ENCODE results near the gene CUL5. TPM values are rescaled to one million over a fixed set of nuclear protein-coding genes. Genes with fewer than 3 reads are reported as not detected.
A peak's percentile ranks its signal among the peaks of the same experiment; 100 is the strongest.
"Not testable (repeated sequence)": the region's sequence is repeated elsewhere in the genome, so short reads cannot be mapped to it uniquely, and the experiment has no call there.

CUL5 gene
- total RNA-seq, 1 donor from 2014 or later = 34.3 TPM

DNA sequence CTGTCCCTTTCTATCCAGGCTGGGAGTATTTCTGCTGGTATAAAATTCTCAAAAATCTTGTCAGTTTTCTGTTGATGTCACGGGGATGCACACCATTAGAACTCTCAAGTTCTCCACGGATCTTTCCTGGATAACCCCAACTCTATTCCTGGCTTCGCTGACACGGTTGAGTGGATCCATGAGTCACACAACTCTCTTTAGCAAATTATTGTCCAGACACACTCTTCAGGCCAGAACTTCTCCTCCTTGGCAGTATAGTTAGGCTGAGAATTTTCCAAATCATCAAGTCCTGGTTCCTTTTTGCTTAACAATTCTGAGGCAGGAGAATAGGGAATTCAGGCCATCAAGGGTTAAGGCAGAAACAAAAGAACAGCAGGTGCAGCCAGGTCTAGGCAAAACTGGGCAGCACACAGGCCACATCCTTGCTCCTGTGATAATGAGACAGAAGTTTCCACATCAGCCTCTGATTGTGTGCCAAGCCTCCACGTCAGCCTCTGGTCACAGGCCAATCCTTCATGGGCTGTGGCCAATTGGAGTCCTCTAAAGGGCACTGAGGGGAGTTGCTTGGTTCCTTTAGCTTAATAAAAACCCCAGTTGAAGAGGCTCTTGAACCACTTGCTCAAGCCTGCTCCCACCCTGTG, 106.9 kb downstream of the CUL5 start:
- peak; percentile 88 for DNase-seq (ENCODE audit: low spot score)

DNA sequence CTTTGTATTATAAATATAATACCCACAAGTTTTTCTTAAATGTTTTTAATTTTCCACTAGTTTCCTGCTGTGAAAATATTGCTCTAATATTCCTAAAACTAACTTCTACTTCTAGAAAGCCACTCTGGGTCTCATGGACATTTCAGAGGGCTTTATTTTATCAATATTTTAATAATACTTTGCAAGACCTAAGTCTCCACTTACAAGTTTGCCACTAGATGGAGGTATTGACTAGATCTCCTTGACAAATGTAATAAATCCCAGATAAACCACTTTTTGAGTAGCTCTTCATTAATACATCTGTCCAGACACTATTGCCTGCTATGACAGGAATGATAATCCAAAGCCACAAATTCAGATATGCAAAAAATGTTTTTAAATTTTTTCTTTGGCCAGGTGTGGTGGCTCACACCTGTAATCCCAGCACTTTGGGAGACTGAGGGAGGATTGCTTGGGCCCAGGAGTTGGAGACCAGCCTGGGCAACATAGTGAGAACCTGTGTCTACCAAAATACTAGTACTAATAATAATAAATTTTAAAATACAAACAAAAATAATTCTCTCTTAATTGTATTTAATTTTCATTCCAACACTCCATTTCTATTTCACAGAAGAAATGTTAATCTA, 109.2 kb downstream of the CUL5 start:
- DNase-seq (ENCODE audit: low spot score) = no peak

DNA sequence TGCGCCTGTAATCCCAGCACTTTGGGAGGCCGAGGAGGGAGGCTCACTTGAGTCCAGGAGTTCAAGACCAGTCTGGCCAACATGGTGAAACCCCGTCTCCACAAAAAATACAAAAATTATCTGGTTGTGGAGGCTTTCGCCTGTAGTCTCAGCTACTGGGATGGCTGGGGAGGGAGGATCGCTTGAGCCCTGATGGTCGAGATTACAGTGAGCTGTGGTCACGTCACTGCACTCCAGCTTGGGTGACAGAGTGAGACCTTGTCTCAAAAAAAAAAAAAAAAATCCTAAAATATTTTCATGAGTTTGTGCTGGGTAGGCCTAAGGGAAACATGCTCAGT, 112.2 kb downstream of the CUL5 start:
- DNase-seq (ENCODE audit: low spot score) = not testable (repeated sequence)

DNA sequence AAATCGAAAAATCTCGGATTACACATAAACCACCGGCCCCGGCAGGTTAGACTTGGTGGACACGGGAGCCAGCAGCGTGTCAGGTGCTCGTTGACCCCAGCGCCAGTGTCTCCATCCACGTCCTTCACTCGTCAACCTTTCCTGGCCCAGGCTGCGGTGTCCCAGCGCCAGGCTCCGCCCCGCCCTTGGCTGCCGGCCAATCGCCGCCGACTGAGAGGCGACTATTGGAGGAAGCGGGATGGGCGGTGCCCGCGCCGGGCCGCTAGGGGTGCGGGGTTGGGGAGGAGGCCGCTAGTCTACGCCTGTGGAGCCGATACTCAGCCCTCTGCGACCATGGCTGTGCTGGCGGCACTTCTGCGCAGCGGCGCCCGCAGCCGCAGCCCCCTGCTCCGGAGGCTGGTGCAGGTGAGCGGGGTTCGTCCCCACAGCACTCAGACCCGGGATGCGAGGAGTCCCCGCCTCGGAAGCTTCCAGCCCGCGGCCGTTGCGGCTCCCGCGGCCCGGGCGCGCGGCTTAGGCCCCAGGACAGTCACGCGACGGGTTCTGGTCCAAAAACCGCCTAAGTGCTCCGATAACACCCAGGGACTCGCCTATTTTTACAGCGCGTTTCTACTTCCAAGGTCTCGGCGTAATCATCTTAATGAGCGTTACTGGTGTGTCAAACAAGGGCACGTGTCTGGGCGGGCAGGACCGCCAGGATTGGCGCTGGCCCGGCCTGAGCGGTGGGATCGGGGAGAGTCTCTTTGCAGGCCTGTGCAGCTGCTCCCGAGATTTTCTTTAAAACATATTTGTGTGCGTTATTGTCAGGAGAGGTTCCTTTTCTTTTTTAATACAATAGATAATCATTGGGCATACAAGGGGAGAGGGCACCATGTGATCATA, 112.8 kb downstream of the CUL5 start, which contains the start of gene ACAT1:
Gene ACAT1 (plus strand): TSS at position 294 of the 882 bp plus-strand sequence. CDS start 40 bp downstream, at position 334.
- peak; percentile 97 for DNase-seq (ENCODE audit: low spot score)

DNA sequence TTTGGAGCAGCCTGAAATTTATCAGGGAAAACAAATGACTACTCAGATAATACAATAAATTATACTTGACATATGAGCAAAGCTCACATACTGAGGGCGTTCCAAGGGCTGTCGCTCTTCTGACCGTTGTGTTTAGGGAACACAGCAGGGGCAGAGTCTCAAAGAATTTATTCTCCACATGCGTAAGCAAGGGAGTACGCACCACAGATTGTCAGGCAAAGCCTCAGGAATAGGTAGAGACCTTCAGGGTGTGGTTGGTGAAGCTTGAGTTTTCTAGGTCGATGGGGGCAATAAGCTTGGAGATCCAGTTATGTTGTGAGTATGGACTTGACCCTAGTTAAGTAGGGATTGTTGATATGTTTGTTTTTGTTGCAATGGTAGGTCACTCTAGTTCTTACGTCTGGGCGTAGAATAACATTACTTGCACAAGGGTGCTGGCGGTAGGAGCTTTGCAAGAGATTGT, 113.5 kb downstream of the CUL5 start:
- DNase-seq (ENCODE audit: low spot score) = no peak

DNA sequence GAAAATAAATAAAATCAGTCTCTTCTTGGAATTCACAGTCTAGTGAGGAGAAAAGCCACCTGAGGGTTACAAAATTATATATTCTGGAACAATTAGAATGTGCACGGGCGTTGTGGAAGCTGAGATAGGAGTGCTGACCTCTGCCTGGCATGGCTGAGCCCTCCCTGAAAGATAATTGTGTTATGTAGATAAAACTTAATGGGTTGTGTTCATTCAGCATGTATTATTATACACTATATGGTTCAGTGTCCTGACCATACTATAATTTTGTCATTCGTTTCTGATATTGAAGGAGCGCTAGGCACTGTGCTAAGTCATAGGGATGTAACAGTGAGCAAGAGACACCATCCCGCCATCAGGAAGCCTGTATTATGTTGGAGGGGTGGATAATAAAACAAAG, 116.4 kb downstream of the CUL5 start:
- DNase-seq (ENCODE audit: low spot score) = no peak

DNA sequence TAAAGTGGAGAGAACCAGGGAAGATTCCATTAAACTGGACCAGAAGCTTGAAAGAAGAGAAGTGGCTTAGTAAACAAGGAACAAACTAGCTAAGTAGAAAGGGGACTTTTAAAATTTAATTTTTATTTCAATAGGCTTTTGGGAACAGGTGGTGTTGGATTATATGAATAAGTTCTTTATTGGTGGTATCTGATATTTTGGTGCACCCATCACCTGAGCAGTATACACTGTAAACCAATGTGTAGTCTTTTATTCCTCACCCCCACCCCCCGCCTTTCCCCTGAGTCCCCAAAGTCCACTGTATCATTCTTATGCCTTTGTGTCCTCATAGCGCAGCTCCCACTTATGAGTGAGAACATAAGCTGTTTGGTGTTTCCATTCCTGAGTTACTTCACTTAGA, 120.1 kb downstream of the CUL5 start:
- no peak for DNase-seq (ENCODE audit: low spot score)

DNA sequence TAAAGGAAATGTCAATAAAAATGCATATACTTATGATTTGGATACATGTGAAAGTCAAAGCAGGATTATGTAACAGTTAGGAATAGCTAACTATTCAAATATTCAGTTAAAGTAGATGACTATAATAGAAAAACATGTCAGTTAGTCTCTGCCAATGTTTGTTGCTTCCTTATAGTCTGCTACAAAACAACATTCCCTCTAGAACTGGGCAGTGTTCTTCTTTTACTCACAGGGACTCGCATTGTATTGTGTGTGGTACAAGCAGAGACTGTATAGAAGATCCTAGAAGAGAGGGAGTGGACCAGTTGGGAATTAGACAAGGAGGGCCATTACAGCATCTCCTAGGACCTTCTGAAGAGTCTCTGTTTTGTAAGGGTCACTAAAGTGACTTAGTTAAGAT, 123.3 kb downstream of the CUL5 start:
- no peak for DNase-seq (ENCODE audit: low spot score)

DNA sequence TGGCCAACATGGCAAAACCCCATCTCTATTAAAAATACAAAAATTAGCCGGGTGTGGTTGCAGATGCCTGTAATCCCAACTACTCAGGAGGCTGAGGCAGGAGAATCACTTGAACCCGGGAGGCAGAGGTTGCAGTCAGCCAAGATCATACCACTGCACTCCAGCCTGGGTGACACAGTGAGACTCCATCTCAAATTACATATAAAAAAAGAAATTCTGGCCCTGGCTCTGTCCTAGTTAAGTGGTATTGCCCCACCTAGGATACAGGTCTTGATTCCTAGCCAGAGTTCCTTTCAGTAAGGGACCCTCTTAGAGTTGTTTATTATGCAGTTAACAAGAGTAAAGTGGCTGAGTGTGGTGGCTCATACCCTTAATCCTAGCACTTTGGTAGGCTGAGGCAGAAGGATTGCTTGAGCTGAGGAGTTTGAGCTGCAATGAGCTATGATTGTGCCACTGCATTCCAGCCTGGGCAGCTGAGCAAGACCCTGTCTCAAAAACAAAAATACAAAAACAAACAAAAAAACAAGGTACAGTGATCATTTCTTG, 124.4 kb downstream of the CUL5 start:
- DNase-seq (ENCODE audit: low spot score) = not testable (repeated sequence)

DNA sequence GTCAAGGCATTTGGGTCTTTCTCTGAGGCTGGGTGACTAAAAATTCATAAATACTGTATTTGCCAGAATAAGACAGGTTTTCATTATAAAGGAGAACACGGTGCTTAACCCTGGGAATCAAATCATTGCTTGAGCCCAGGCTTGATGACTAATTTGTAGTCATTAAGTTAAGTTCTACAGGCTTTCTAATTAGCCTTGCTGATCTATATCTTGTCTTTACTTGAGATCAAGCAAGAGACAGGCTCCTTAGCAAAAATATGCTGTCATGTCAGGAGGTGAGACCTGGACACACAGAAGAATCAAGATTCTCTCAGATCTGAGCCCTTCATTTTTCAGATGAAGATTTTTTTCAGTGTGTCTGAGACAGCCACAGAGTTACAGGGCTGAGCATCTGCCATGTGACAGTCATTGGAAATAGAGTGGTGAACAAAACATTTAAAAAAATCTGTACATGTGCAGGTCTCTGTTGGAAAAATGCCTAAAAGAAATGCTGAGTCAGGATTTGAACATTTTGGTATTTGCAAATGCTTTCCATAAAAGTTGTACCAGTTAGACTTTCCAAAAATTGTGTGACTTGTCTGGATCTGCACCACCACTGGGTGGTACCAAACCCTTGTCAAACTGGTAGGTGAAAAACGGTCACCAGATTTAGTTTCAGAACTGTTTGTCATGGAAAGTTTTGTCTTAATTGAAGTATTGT, 127.3 kb downstream of the CUL5 start:
- no peak for DNase-seq (ENCODE audit: low spot score)

DNA sequence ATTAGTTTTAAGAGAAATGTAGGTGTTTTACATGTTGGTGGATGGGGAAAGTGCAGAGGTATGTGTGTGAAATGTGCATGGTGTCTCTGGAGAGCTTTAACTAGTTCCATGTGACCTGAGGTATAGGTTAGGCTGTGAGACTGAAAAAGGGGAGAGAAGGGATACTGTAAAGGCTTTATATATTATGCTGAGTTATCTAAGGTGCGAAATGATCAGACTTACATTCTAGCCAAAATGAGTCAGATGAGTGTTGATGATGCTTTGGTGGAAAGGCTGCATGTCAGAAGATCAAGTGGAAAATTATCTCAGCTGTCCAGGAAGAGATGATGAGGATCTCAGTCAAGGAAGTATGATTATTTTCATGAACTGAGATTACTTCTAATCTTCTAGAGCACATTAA, 128.5 kb downstream of the CUL5 start:
- no peak for DNase-seq (ENCODE audit: low spot score)

DNA sequence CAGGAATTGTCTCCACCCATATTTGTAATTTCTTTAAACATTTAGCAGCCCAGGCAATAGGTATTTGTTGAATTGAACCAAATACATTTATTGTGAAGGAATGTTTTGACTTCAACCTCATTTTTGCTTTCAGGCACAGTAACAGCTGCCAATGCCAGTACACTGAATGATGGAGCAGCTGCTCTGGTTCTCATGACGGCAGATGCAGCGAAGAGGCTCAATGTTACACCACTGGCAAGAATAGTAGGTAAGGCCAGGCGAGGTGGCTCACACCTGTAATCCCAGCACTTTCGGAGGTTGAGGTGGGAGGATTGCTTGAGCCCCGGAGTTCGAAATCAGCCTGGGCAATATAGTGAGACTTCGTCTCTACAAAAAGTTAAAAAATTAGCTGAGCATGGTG, 133.6 kb downstream of the CUL5 start:
- DNase-seq (ENCODE audit: low spot score) = no peak

DNA sequence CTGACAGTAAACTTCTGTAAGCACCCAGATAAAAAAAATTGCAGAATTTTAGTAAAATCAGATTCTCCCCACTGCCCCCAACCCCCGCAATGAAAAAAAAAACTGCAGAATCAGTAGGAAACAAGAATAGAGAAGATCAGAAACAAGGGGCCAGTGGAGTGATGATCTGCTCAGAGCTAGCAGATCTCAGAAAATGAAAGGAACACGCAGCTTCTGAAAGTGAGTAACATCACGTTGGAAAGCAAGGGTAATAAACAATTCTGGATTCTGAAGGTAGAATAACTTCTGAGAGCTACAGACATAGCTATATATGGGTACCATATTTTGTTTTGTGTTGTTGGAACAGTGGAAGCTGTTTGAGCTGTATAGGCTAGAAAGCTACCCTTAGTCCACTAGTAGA, 135.9 kb downstream of the CUL5 start:
- DNase-seq (ENCODE audit: low spot score) = no peak

DNA sequence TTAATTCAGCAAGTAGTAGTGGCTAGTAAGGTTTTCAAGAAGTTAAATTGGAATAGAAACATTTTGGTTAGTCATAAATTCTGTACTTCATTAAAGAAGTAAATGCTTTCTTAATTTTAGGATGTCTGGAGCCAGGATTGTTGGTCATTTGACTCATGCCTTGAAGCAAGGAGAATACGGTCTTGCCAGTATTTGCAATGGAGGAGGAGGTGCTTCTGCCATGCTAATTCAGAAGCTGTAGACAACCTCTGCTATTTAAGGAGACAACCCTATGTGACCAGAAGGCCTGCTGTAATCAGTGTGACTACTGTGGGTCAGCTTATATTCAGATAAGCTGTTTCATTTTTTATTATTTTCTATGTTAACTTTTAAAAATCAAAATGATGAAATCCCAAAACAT, 138.5 kb downstream of the CUL5 start:
- DNase-seq (ENCODE audit: low spot score) = no peak

DNA sequence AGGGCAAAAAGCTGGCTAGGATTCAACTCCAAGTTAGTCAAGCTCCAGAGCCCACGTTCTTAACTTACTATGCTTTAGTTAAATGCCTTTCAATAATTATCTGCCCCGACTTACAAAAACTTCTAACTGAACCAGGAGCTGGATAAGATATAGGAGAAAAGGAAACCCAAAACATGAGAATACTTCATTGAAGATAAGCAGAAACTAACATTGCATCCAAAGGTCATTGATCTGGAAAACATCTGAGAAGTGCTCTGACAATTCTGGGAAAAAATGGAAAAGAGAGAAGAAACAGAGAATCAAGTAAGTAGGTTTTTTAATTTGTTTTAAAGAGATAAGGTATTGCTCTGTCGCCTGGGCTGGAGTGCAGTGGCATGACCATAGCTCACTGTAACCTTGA, 139.9 kb downstream of the CUL5 start:
- DNase-seq (ENCODE audit: low spot score) = no peak

DNA sequence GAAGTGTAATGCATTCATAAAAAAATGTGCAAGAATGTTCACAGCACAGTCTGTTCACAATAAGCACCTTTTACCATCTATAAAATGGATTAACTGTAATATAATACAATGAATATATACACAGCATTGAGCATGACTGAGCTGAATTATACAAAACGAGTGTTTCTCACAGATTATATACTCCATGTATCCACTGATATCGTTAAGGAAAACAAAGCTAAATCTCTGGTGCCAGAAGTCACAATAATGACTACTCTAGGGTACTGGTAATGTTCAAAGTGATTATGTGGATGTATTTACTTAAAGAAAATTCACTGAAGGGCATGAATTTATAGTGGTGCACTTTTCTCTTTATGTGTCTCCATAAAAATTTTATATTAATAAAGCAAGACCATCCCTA, 145.9 kb downstream of the CUL5 start:
- no peak for DNase-seq (ENCODE audit: low spot score)

Other genes with a start within 250 kb of the CUL5 start
- 8.0 TPM for gene SLC35F2, start 150.1 kb upstream of the CUL5 start, total RNA-seq
- gene RAB39A, start 80.5 kb upstream of the CUL5 start, total RNA-seq = 0.42 TPM
- gene ACAT1, start 112.7 kb downstream of the CUL5 start, total RNA-seq = 40.1 TPM
- gene NPAT, start 213.7 kb downstream of the CUL5 start, total RNA-seq = 26.0 TPM
- 92.6 TPM for gene ATM, start 214.2 kb downstream of the CUL5 start, total RNA-seq

All from ureter (tissue), 1 donor.